Prostate gland (tissue), 2 donors: ENCODE data around the gene ZDHHC23. TPM values are rescaled to one million over a fixed set of nuclear protein-coding genes. Genes with fewer than 3 reads are reported as not detected.
A peak's percentile ranks its signal among the peaks of the same experiment; 100 is the strongest.

Experiments
- DNase-seq: peaks from one replicate; pipeline ENCODE4 v3.0.0-alpha.2; 2019; ENCODE audit warnings: low spot score
- H3K27ac ChIP-seq, 2 donors: fragments of 200-600 bp; sonication (generic); 2 replicates each; pipeline ENCODE4 v1.5.1; 2017 to 2019
- H3K27me3 ChIP-seq: fragments of 200-600 bp; sonication (generic); replicated peaks from 2 replicates; pipeline ENCODE4 v1.5.1; 2019; ENCODE audit not compliant: insufficient read depth
- H3K36me3 ChIP-seq, 2 donors: fragments of 200-600 bp; sonication (generic); 1 replicate in 1 of 2; 2 replicates in 1 of 2; pipeline versions ENCODE4 v1.5.1 to v1.8.1; 2017 to 2019
- H3K4me1 ChIP-seq: fragments of 200-600 bp; sonication (generic); replicated peaks from 2 replicates; pipeline ENCODE4 v1.5.1; 2019
- H3K4me3 ChIP-seq, 2 donors: fragments of 200-600 bp; sonication (generic); 2 replicates each; pipeline ENCODE4 v1.5.1; 2017 to 2019
- H3K9me3 ChIP-seq: fragments of 200-600 bp; sonication (generic); 2 replicates; pipeline ENCODE4 v1.5.1; 2017
- CTCF ChIP-seq, 4 experiments: fragments of 200-600 bp in 2 of 4; fragments of 450-650 bp in 2 of 4; sonication (generic) in 2 of 4; IDR thresholded peaks; 1 replicate in 3 of 4; 2 replicates in 1 of 4; pipeline ENCODE4 v1.5.1; 2016 to 2019; ENCODE audit warnings: antibody characterized with exemption in 4 of 4, mild to moderate bottlenecking in 2 of 4, moderate library complexity in 2 of 4
- POLR2A ChIP-seq: fragments of 450-650 bp; IDR thresholded peaks from one replicate; pipeline ENCODE4 v1.6.1; 2016; ENCODE audit warnings: antibody characterized with exemption, mild to moderate bottlenecking
- POLR2AphosphoS5 ChIP-seq: sonication (generic); formaldehyde crosslinking; IDR thresholded peaks from one replicate; pipeline ENCODE4 v1.6.1; 2017; ENCODE audit warnings: antibody characterized with exemption
- WGBS: methylation state at CpG from one replicate; pipeline ENCODE4 v1.1.5; 2018; 5-methylcytosine and 5-hydroxymethylcytosine counted together
- intact Hi-C: fragments of 100-400 bp; cut with DNase I; formaldehyde crosslinking; loops from one replicate; pipeline ENCODE4 v1.14.2; 2022
- total RNA-seq, 2 donors: library from RNA; depleted of rRNA; stranded (reverse); fragments of >200 nt; gene quantifications; one replicate each; pipeline ENCODE4 v1.1.0, GENCODE V29; 2016

Gene ZDHHC23
- 10 to 100 TPM in 1 of 2 donors, 1 to 10 TPM in 1; 4.2 to 10.1 TPM for total RNA-seq

GRCh38 chr3:113947372-113948014 is at the start of gene ZDHHC23:
Gene ZDHHC23, plus strand, starts transcription at chr3:113948013. Its CDS starts 790 bp downstream, at chr3:113948803.
- Histone ChIP-seq H3K9me3 (no peaks in the 10 kb centered on the region), H3K4me3 (peak within 1 kb of the TSS; percentile 69 to 79), H3K4me1 (no peaks in the 10 kb centered on the region), H3K27me3 (no peaks in the 10 kb centered on the region), H3K36me3 (no peaks in the 10 kb centered on the region), H3K27ac (peak within 1 kb of the TSS; percentile 72)
- TF ChIP-seq CTCF (IDR thresholded peaks at IDR 0.05): no peak
- no peak for TF ChIP-seq POLR2AphosphoS5
- no peak for TF ChIP-seq POLR2A
- DNase-seq: peak; percentile 81
- 0% methylated on average over 41 of the region's 80 CpGs for WGBS
- intact Hi-C loops: no loop called here

- DNase-seq: no peak
- TF ChIP-seq CTCF (IDR thresholded peaks at IDR 0.05) (no peak), POLR2AphosphoS5 (no peak), POLR2A (no peak)
- 85% methylated on average over 2 of the region's 2 CpGs for WGBS
- Histone ChIP-seq H3K4me3 (no peak overlapping the region), H3K27ac (no peak overlapping the region), H3K36me3 (no peaks in the 10 kb centered on the region), H3K4me1 (no peaks in the 10 kb centered on the region), H3K9me3 (no peaks in the 10 kb centered on the region), H3K27me3 (no peaks in the 10 kb centered on the region)
- intact Hi-C loops: no loop called here
These were observed 48.9 kb upstream of the ZDHHC23 start for GRCh38 chr3:113898892-113899291.

GRCh38 chr3:113906568-113907140 is 41.2 kb upstream of the ZDHHC23 start:
- no peaks in the 10 kb centered on the region for H3K4me1 ChIP-seq
- intact Hi-C loops: no loop called here
- 70% methylated on average over 4 of the region's 4 CpGs for WGBS
- H3K27me3 ChIP-seq: no peaks in the 10 kb centered on the region
- no peaks in the 10 kb centered on the region for H3K36me3 ChIP-seq
- no peak overlapping the region for H3K27ac ChIP-seq
- H3K4me3 ChIP-seq: no peak overlapping the region
- H3K9me3 ChIP-seq: no peaks in the 10 kb centered on the region
- no peak for DNase-seq
- TF ChIP-seq POLR2A (no peak), POLR2AphosphoS5 (no peak), CTCF (IDR thresholded peaks at IDR 0.05) (no peak)

- Histone ChIP-seq H3K36me3 (no peaks in the 10 kb centered on the region), H3K27me3 (no peaks in the 10 kb centered on the region), H3K9me3 (no peaks in the 10 kb centered on the region), H3K4me1 (no peaks in the 10 kb centered on the region), H3K4me3 (no peak overlapping the region), H3K27ac (no peak overlapping the region)
- intact Hi-C loops: no loop called here
- DNase-seq: no peak
- TF ChIP-seq POLR2AphosphoS5: no peak
These were observed 39.7 kb upstream of the ZDHHC23 start for GRCh38 chr3:113908133-113908532.

- intact Hi-C loops: loop anchor here (5.0 kb wide), 1 partner anchor 74 kb away; the partner anchor contains the start of gene GRAMD1C
- no peak for TF ChIP-seq POLR2AphosphoS5
- H3K4me3 ChIP-seq: no peak overlapping the region
- H3K4me1 ChIP-seq: no peaks in the 10 kb centered on the region
- H3K27me3 ChIP-seq: no peaks in the 10 kb centered on the region
- no peaks in the 10 kb centered on the region for H3K9me3 ChIP-seq
- H3K27ac ChIP-seq: no peak overlapping the region
- H3K36me3 ChIP-seq: no peaks in the 10 kb centered on the region
- DNase-seq: no peak
- WGBS: 70% methylated on average over 5 of the region's 5 CpGs
These were observed 36.8 kb upstream of the ZDHHC23 start for GRCh38 chr3:113910966-113911365.
